ENCODE measurements around the gene CDH13.

- TF ChIP-seq CTCF (IDR thresholded peaks at IDR 0.05; ENCODE audit: extremely low read depth in 1 of 2, insufficient read depth in 1 of 2, low read depth in 1 of 2, low read length in 2 of 2), result no peak
- no peak for TF ChIP-seq MYC (IDR thresholded peaks at IDR 0.05; ENCODE audit: low read depth, low read length)
- no peak for TF ChIP-seq POLR2A (IDR thresholded peaks at IDR 0.05; ENCODE audit: low read depth, low read length)
- TF ChIP-seq POLR2AphosphoS5 (IDR thresholded peaks at IDR 0.05; ENCODE audit: insufficient read depth, low read depth, low read length), result no peak
- no peak for TF ChIP-seq MAX (IDR thresholded peaks at IDR 0.05; ENCODE audit: insufficient read depth, insufficient read length)
- no peak for TF ChIP-seq JUN (IDR thresholded peaks at IDR 0.05; ENCODE audit: borderline replicate concordance, insufficient read depth, insufficient read length, low read depth)
- no peak for TF ChIP-seq GATA2 (IDR thresholded peaks at IDR 0.05; ENCODE audit: insufficient read depth, insufficient read length, low read depth, low read length)
- no peak for TF ChIP-seq EZH2 (IDR thresholded peaks at IDR 0.05; ENCODE audit: borderline replicate concordance, low read depth, low read length, severe bottlenecking)
Observed at GRCh38 chr16:82751020-82751419, 124.3 kb downstream of the CDH13 start.

Measured in endothelial cell of umbilical vein (primary cell).